Midbrain (tissue), 1 donor: Measurements from ENCODE around the gene GDPD3.

Experiments used
- DNase-seq: peaks from one replicate; lab custom pipeline; 2025; lab: John Stamatoyannopoulos, UW

The GDPD3 gene

GRCh38 chr16:30054959-30055553 is 58.3 kb downstream of the GDPD3 start:
- no peak for DNase-seq
